Esophagus mucosa (tissue), 1 donor: ENCODE measurements around the gene PRR15L. TPM values are rescaled to one million over a fixed set of nuclear protein-coding genes. Genes with fewer than 3 reads are reported as not detected.
A peak's percentile ranks its signal among the peaks of the same experiment; 100 is the strongest.
"Not testable (repeated sequence)": the region's sequence is repeated elsewhere in the genome, so short reads cannot be mapped to it uniquely, and the experiment has no call there.

Experiments
- ATAC-seq: fragments of 200-7000 bp; cut with Tn5 transposase; one replicate; pipeline ENCODE4 v1.9.1; 2020
- total RNA-seq: library from RNA; stranded (reverse); gene quantifications from one replicate; pipeline ENCODE4 v1.2.4, GENCODE V29; 2023
- donor health status: DM: yes; HTN: yes; CAD: no.

PRR15L gene
- total RNA-seq, 1 donor from 2014 or later: 11.0 TPM

- not testable (repeated sequence) for ATAC-seq
Observed at GRCh38 chr17:47988445-47988844, 30.8 kb upstream of the PRR15L start.

DNA sequence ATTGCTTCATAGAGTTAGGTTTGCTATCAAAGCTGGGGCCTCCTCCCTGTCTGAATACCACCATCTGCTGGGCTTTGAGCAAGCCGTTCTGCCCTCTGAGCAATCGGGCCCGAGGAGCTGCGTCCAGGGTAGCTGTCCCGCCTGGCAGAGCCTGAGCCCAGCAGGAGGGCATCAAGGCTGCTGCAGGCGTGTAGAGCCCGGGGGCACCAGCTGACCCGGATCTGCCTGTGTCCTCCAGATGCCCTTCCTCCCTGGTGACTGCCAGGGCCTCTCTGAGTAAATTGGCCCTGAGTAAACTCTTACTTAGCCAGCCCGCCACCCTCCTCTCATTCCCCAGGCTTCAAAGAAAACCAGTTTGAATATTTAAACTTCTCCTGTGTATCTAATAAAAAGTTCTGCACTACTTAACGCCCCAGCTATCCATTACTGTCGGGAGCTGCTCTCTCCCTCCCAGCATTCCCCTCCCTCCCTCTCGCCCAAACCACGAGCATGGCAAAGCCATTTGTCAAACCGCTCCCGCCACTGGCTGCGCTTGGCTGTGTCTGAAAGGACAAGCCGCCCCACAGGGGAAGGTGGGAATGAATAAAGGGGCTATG, 29.7 kb upstream of the PRR15L start:
- ATAC-seq: peak; percentile 35

- no peak for ATAC-seq
Observed at GRCh38 chr17:47986520-47986919, 28.8 kb upstream of the PRR15L start.

DNA sequence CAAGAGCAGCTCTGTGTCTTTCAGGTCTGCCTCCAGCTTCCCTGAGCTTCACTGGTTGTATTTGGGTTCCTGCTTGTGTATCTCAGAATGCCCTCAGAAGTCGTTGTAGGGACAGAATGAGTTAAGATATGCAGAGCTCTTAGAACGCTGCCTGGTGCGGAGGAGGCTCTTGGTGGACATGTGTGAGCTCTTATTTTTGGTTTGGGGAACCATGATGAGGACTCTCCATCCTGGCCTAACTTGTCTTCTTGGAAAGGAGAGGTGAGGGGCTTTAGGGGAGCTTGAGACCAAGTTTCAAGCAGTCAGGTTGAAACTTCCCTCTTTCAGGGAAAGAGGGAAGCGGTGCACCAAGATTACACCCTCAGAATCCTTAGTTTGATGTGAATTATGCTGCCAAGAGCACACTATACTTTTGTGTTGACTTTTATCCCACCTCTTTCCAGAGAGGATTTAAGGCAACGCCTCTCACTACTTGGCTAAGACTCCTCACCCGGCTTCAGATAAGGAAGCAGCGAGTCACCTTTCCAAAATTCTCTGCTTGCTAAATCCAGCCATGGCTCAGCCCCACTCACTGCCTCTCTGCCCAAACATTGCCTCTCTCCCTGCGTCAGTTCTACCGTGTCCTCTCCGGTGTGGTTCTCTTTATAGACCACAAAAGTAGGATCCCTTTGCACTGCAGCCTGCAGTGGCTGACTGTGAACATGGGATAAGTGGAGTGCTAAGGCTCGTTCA, 26.0 kb upstream of the PRR15L start:
- ATAC-seq: no peak

DNA sequence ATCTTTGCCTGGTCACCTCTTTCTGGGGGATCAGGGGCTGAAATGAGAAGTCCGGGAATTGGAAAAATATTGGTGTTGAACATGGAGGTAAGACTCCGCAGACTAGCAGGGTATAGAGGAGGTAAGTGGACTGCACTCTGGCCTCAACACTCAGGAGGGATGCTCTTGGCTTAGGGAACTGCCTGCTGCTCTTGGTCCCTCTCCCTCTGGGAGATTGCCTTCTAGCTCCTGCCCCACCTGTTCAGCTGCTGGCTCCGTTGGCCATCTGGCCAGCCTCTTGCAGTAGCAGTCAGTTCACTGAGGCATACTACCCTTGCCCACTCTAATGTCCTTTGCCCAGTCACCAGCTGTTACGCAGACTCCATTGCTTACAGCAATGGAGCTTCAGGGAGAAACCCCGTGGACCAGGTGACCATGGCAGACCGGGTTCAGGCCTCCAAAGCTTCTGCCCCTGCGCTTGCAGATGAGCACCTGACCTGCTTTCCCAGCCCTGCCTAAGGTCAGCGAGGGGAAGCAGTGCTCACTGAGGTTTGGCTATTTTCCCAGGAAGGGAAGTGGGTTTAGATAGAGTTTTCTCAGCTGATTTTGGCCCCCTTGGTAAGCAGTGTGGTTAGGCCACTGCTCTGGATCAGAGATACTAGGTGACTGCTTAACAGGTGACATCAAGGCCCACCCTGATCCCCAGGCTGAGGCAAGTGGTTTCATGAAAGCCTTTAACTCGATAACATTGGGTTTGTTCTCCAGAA, 25.1 kb upstream of the PRR15L start:
- ATAC-seq: no peak

- ATAC-seq: no peak
Observed at GRCh38 chr17:47982091-47982617, 24.5 kb upstream of the PRR15L start.

GRCh38 chr17:47981462-47981861, 23.8 kb upstream of the PRR15L start:
- no peak for ATAC-seq

- ATAC-seq: no peak
Observed at GRCh38 chr17:47980541-47980940, 22.9 kb upstream of the PRR15L start.

GRCh38 chr17:47978324-47978723, 20.6 kb upstream of the PRR15L start:
- ATAC-seq: peak; percentile 62

DNA sequence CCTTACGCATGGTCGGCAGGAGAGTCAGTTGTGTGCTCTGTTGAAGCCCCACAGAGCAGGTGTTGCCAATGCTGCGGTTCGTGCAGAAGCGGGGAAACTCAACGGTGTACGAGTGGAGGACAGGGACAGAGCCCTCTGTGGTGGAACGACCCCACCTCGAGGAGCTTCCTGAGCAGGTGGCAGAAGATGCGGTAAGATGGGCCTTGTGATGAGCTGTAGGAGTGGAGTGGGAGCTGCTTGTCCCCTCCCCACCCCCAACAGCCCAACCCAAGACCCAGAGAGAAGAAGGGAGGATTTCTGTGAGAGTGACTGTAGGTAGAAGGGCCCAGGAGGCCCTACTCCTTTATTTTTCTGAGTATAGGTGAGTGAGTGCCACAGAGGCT, 18.1 kb upstream of the PRR15L start:
- ATAC-seq: no peak

- no peak for ATAC-seq
Observed at GRCh38 chr17:47975189-47975822, 17.6 kb upstream of the PRR15L start.

- ATAC-seq: no peak
Observed at GRCh38 chr17:47973541-47973940, 15.9 kb upstream of the PRR15L start.

GRCh38 chr17:47970725-47971499, 13.2 kb upstream of the PRR15L start, which contains the start of gene CDK5RAP3:
CDK5RAP3 (plus strand) TSS chr17:47971113; CDS start chr17:47971147, 34 bp downstream.
- ATAC-seq: peak; percentile 97

DNA sequence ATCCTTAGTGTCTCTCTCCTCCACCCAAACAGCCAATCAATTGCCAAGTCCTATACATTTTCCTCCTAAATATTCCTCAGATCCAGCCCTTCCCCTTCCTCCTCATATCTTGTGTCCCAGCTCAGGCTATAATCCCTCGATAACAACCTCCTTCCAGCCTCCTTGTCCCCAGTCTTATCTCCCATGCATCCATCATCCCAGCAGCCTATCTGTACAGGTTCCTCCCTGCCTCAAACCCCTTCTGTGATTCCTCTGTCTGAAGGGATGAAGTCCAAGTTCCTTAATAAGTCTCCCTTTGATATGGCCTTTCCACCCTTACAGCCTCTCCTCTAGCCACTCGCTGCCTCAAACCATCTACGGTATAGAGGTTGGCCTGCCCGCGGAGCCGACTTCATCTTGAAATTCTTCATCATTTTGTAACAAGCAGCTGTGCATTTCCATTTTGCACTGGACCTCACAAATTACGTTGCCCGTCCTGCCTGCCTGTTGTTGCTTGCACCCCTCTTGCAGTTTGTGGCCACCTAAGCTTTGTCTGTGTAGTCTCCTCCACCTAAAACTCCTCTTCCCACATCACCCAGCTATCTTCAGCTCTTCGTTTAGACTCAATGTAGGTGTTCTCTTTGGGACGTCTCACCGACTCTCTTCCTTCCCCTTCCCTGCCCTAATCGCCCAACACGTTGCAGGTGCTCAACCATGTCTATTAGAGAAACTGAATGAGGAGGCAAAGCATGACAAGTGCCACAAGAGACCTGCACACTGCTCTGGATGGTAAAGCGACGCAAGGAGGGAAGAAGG, 12.4 kb upstream of the PRR15L start:
- no peak for ATAC-seq

- ATAC-seq: no peak
Observed at GRCh38 chr17:47968836-47969235, 11.2 kb upstream of the PRR15L start.

DNA sequence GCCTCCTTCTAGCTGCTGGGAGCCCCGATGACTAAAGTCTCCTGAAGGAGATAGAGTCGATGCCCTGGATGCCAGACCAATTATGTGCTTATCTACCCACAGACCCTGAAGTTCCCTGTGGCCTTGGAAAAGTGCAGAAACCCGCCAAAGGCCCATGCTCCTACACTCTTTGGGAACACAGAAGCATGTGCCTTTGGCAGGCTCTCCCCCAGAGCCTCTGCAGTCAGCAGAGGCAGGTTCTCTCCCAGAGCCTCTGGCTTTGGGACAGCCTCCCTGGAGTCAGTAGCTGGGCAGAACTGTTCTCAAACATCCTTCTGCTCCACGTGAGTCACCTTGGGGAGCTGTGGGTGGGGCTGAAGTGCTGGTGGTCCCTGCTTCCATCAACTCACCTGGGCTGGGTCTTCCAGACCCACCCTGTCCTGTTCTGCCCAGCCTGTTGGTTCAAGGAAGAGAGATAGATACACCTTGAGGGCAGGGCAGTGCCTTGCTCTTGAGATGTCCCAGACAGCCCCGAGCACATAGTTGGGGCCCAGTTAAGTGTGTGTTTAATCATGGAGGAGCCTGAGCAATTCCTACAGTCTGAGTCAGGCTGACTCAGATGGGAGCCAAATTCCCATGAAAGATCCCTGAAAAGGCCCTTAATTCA, 10.0 kb upstream of the PRR15L start:
- ATAC-seq: peak; percentile 67

- no peak for ATAC-seq
Observed at GRCh38 chr17:47966079-47966519, 8.4 kb upstream of the PRR15L start.

- no peak for ATAC-seq
Observed at GRCh38 chr17:47964856-47965255, 7.2 kb upstream of the PRR15L start.

- ATAC-seq: no peak
Observed at GRCh38 chr17:47962901-47963300, 5.2 kb upstream of the PRR15L start.

DNA sequence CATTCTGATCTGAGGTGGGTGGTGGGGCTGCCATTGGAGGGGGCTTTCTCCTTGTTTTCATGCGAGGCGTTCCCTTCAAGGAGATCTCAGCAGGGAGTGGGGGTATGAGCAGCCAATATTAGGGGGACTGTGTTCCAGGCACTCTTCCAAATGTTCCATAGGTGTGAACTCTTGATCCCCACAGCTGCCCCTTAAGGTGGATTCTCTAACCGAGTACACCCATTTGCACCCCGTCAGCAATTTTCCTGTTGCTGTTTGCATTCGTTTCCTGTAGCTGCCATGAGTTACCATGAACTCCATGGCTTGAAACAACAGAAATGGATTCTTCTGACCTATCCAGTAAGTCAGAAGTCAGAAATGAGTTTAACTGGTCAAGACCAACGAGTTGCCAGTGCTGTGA, 3.7 kb upstream of the PRR15L start:
- no peak for ATAC-seq
